HG02970 (cell line): ENCODE data around the gene IRAK3.
A peak's percentile ranks its signal among the peaks of the same experiment; 100 is the strongest.

Source experiments
- ATAC-seq: cut with Tn5 transposase; IDR thresholded peaks from one replicate; pipeline ENCODE4 v1.9.1; 2021; ENCODE audit warnings: mild to moderate bottlenecking, moderate library complexity, moderate number of reproducible peaks; ENCODE audit not compliant: unreplicated experiment, low FRiP score

IRAK3 gene

GRCh38 chr12:66297923-66298322 is 108.9 kb downstream of the IRAK3 start:
- no peak for ATAC-seq

- peak; percentile 96 for ATAC-seq
These were observed 113.2 kb downstream of the IRAK3 start, which contains the start of gene HELB for GRCh38 chr12:66301944-66302826. HELB (plus strand) TSS chr12:66302493; CDS start chr12:66302604, 111 bp downstream.

- no peak for ATAC-seq
These were observed 113.8 kb downstream of the IRAK3 start for GRCh38 chr12:66302827-66303169.

GRCh38 chr12:66303316-66303804 is 114.3 kb downstream of the IRAK3 start:
- ATAC-seq: peak; percentile 38
